GM12892 (cell line): Measurements from ENCODE around the gene NUDT8.

Source experiments
- POLR2A ChIP-seq: IDR thresholded peaks from 2 replicates; pipeline ENCODE4 v1.6.1; 2011; ENCODE audit warnings: low read depth, low read length, control low read depth
- TAF1 ChIP-seq: IDR thresholded peaks from 2 replicates; pipeline ENCODE4 v1.6.1; 2011; ENCODE audit warnings: low read depth, mild to moderate bottlenecking, control low read depth, low read length, borderline replicate concordance

DNA sequence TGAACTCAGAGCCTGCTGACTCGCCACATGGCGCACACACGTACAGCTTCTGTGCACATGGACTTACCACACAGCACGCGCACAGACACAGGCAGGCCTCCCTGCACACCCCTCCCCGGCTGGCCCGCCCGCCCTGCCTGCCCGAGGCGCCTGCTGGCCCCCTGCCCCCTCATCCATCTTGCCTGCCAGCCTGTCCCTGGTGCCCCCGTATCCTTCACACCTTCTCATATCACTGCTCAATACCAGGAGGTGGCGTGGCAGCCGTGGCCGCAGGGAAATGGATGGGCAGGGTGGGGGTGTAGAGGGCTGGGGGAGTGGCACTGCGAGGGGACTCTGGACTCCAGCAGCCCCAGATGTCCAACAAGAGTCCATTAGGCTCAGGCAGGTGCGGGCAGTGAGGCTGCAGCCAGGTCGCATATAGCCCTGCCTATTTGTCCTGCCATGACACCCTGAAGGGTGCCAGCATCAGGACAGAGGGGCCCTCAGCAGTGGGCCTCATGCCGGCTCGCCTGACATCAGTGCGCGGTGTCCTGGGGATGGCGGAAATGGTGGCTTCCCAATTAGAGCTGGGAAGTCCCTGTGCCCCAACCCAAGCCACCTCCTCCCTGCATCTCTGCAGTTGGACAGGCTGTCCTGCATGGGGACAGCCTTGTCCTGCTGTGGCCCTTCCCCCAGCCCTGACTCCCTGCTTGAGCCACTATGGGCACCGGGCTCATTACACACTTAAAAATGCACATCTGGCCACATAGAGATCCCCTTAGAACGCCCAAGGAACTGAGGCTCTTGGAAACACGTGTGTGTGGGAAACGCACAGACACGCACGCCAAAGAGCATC is 11.8 kb upstream of the NUDT8 start:
- TF ChIP-seq POLR2A (no peak), TAF1 (no peak)
